ENCODE data around the gene BMP8A.
"Not testable (repeated sequence)": the region's sequence is repeated elsewhere in the genome, so short reads cannot be mapped to it uniquely, and the experiment has no call there.

The BMP8A gene

DNA sequence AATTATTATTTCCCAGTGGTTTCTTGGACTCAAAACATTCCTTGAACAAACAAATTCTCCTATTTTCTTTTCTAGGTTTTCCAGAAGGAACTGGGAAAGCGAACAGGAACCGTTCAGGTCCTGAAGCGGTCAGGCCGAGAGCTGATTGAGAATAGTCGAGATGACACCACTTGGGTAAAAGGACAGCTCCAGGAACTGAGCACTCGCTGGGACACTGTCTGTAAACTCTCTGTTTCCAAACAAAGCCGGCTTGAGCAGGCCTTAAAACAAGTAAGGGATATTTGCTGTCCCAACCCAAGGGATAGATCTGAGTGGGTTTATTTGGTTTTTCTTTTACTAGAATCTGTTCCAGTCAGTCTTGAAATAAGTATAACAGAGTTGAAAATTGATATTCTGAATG lies 39.4 kb upstream of the BMP8A start:
- no peak overlapping the region for H3K4me3 ChIP-seq (ENCODE audit: low read depth, low read length)
- DNase-seq, result no peak
- TF ChIP-seq, protein P1, sequence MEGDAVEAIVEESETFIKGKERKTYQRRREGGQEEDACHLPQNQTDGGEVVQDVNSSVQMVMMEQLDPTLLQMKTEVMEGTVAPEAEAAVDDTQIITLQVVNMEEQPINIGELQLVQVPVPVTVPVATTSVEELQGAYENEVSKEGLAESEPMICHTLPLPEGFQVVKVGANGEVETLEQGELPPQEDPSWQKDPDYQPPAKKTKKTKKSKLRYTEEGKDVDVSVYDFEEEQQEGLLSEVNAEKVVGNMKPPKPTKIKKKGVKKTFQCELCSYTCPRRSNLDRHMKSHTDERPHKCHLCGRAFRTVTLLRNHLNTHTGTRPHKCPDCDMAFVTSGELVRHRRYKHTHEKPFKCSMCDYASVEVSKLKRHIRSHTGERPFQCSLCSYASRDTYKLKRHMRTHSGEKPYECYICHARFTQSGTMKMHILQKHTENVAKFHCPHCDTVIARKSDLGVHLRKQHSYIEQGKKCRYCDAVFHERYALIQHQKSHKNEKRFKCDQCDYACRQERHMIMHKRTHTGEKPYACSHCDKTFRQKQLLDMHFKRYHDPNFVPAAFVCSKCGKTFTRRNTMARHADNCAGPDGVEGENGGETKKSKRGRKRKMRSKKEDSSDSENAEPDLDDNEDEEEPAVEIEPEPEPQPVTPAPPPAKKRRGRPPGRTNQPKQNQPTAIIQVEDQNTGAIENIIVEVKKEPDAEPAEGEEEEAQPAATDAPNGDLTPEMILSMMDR (IDR thresholded peaks at IDR 0.05; ENCODE audit: low read depth, low read length), result no peak
- peaks cover 96% of the 10 kb centered on the region for H3K36me3 ChIP-seq
- no peak overlapping the region for H3K27ac ChIP-seq
- no peaks in the 10 kb centered on the region for H3K27me3 ChIP-seq (ENCODE audit: insufficient read depth, low read depth, severe bottlenecking)
- no peaks in the 10 kb centered on the region for H3K9me3 ChIP-seq (ENCODE audit: severe bottlenecking)

DNA sequence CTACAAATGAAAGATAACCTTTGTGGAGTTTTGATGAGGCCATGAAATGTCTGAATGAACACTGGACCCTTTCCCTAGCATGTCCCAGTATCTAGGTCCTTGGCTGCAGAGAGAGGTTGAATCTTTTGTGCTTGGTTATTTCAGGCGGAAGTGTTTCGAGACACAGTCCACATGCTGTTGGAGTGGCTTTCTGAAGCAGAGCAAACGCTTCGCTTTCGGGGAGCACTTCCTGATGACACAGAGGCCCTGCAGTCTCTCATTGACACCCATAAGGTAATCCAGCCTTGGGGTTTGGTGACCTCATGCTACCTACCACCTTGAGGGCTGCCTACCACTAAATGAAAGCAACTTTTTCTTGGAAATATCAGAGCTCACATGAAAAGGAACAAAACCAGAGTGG lies 38.9 kb upstream of the BMP8A start:
- Histone ChIP-seq H3K27ac (no peak overlapping the region), H3K4me3 (ENCODE audit: low read depth, low read length) (no peak overlapping the region), H3K36me3 (peaks cover 96% of the 10 kb centered on the region), H3K9me3 (ENCODE audit: severe bottlenecking) (no peaks in the 10 kb centered on the region), H3K27me3 (ENCODE audit: insufficient read depth, low read depth, severe bottlenecking) (no peaks in the 10 kb centered on the region)
- no peak for DNase-seq
- TF ChIP-seq, protein P1 (IDR thresholded peaks at IDR 0.05; ENCODE audit: low read depth, low read length), result no peak

DNA sequence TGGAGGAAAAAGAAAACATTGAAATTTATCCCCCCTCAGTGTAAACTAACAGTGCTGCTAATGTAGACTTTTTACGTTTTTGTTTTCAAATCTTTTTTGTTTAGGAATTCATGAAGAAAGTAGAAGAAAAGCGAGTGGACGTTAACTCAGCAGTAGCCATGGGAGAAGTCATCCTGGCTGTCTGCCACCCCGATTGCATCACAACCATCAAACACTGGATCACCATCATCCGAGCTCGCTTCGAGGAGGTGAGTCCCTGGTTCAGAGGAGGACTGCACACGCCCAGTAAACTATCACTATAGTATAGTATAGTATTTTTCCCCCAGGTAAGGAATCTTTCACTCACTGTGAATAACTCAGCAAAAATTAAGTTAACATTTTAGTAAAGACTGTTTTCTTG lies 37.8 kb upstream of the BMP8A start:
- H3K36me3 ChIP-seq, result peaks cover 96% of the 10 kb centered on the region

DNA sequence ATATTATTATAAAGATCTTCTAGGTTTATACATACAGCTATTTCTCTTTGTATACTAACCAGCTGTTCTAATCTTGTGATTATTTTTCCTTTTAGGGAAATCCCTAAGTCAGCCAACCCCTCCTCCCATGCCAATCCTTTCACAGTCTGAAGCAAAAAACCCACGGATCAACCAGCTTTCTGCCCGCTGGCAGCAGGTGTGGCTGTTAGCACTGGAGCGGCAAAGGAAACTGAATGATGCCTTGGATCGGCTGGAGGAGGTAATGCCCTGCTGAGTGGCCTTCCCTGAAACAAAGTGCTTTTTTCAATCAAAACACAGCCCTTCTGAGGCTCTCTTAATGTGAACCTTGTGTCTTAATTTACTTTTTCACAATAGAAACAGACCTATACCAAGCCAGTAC lies 32.4 kb upstream of the BMP8A start:
- TF ChIP-seq, protein P1 (IDR thresholded peaks at IDR 0.05; ENCODE audit: low read depth, low read length), result no peak
- Histone ChIP-seq H3K36me3 (peaks cover 96% of the 10 kb centered on the region), H3K4me3 (ENCODE audit: low read depth, low read length) (no peak overlapping the region), H3K9me3 (ENCODE audit: severe bottlenecking) (no peaks in the 10 kb centered on the region), H3K27ac (no peak overlapping the region), H3K27me3 (ENCODE audit: insufficient read depth, low read depth, severe bottlenecking) (no peaks in the 10 kb centered on the region)
- DNase-seq, result no peak

More for the DNA sequence above, 37.8 kb upstream of the BMP8A start:
- no peaks in the 10 kb centered on the region for H3K27me3 ChIP-seq (ENCODE audit: insufficient read depth, low read depth, severe bottlenecking)
- no peaks in the 10 kb centered on the region for H3K9me3 ChIP-seq (ENCODE audit: severe bottlenecking)
- H3K4me3 ChIP-seq (ENCODE audit: low read depth, low read length), result no peak overlapping the region
- DNase-seq, result no peak
- TF ChIP-seq, protein P1 (IDR thresholded peaks at IDR 0.05; ENCODE audit: low read depth, low read length), result no peak
- H3K27ac ChIP-seq, result no peak overlapping the region

DNA sequence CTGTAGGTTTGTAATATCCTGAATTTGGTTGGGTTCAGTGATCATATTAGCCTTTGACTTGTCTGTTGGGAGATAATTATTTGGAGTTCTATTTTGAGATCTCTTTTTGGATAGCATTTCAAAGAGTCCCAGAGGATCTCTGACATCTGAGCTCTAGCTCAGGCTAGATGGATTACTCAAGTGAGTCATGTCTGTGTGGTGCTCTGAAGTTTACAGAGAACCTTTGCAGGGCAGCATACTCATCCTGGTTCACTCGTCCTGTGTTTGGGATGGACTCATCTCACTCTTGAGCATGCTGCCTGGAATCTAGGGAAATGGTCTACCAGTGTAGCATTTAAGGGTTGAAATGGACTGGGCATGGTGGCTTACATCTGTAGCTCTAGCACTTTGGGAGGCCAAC lies 29.4 kb upstream of the BMP8A start:
- Histone ChIP-seq H3K27me3 (ENCODE audit: insufficient read depth, low read depth, severe bottlenecking) (no peaks in the 10 kb centered on the region), H3K27ac (no peak overlapping the region), H3K9me3 (ENCODE audit: severe bottlenecking) (no peaks in the 10 kb centered on the region), H3K4me3 (ENCODE audit: low read depth, low read length) (no peak overlapping the region), H3K36me3 (peaks cover 94% of the 10 kb centered on the region)
- DNase-seq, result no peak
- TF ChIP-seq, protein P1 (IDR thresholded peaks at IDR 0.05; ENCODE audit: low read depth, low read length), result no peak

DNA sequence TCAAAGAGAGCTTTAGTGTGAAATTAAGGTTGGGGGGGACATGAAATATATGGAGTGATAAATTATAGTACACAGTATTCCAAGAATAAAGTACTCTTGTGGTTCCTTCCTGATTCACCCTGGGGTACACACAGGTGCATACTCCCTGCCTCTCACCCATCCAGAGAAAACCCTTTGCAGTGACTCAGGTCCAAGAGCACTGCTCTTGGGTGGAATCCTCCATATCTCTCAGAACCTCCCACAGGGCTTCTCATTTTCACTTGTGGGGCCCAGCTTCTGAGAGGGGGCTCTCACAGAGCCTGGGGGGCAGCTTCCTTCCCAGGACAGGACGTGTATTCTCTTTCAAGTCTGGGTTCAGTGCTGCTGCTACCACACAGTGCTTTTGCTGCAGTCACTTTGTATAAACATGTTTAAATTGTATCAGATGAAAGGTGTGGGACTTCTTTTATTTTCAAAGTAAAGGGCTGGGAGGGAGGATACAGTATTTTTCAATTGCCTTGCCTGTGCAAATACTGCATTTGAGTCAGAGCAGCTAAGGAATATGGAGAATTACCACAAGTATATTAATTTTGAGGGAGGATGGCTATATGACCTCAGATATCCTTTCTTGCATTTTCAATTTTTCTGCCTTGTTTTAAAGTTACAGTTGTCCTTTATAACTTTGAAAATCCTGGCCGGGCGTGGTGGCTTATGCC lies 24.9 kb upstream of the BMP8A start:
- DNase-seq, result no peak
- H3K4me3 ChIP-seq (ENCODE audit: low read depth, low read length), result no peak overlapping the region
- TF ChIP-seq, protein P1 (IDR thresholded peaks at IDR 0.05; ENCODE audit: low read depth, low read length), result no peak
- no peaks in the 10 kb centered on the region for H3K9me3 ChIP-seq (ENCODE audit: severe bottlenecking)
- no peaks in the 10 kb centered on the region for H3K27me3 ChIP-seq (ENCODE audit: insufficient read depth, low read depth, severe bottlenecking)
- peaks cover 82% of the 10 kb centered on the region for H3K36me3 ChIP-seq
- no peak overlapping the region for H3K27ac ChIP-seq

DNA sequence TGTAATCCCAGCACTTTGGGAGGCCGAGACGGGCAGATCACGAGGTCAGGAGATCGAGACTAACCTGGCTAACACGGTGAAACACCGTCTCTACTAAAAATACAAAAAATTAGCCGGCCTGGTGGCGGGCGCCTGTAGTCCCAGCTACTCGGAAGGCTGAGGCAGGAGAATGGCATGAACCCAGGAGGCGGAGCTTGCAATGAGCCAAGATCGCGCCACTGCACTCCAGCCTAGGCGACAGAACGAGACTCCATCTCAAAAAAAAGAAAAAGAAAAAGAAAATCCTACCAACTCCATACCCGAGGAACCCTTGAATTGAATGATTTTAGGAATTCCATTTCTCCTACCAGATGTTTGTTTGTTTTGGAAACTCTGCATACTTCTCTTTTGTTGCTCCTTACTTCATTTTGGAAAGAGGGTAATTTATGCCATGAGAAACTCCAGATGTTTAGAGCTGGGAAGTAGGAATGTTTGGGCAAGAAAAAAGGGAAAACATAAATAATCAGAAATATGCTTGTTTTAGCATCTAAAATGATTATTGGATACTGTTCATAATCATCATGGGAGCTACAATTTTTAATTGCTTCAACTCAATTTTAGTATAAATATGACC lies 24.2 kb upstream of the BMP8A start:
- H3K9me3 ChIP-seq (ENCODE audit: severe bottlenecking); H3K27ac ChIP-seq; H3K27me3 ChIP-seq (ENCODE audit: insufficient read depth, low read depth, severe bottlenecking); DNase-seq; H3K4me3 ChIP-seq (ENCODE audit: low read depth, low read length): not testable (repeated sequence)
- peaks cover 76% of the 10 kb centered on the region for H3K36me3 ChIP-seq

Measured in WERI-Rb-1 (cell line).